ENCODE measurements around the gene CXCR5.

CXCR5 gene

DNA sequence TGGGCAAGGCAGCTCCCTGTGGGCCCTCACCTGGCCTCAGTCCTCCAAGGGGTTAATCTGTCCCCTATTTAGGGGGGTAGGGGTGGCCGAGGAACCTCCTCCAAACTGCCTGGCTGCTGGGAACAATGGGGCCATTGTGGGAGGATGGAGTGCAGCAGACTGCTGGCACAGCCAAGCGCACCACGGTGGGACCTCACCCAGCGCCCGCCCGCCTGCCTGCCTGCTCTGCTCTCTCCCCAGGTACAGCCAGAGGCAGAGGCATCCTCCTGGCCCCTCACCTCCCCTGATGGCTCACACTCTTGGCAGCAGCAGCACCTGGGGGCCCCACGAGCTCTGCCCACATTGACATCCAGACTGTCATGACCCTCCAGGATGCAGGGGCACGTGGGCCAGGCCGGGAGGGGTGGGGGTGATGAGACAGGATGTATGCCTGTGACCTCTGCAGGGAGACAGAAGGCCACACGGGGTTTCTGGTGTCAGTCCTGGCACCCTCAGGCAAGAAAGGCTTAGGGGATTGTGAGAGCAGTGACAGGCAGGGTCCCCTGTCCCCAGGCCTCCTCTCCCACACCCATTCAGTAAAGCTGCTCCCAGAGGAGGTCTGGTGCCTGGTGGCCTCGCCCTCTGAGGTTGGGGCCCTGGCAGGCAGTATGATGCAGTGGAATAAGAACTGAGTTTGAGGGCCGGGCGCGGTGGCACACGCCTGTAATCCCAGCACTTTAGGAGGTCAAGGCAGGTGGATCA, 30.7 kb downstream of the CXCR5 start:
- DNase-seq = no peak

- peak; percentile 18 for DNase-seq
These were observed 31.3 kb downstream of the CXCR5 start for GRCh38 chr11:118914987-118915386.

DNA sequence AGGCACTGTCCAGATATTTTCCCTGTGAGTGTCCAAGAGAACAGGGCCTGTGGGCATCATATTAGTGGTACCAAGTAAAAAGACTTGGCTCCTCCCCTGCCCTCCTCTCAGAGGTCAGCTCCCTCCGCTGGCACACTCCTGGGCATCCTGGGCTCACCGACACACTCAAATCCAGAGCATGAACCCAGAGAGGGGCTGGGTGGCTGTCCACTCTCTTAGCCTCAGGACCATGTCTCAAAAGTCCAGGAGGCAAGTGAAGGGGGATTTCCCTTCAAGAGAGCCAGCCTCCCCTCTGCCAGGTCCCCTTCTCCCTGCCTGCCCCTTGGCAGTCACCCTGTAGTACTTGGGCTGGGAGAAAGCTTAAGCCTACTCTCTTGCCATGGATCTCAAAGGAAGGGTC, 31.7 kb downstream of the CXCR5 start:
- DNase-seq = no peak

DNA sequence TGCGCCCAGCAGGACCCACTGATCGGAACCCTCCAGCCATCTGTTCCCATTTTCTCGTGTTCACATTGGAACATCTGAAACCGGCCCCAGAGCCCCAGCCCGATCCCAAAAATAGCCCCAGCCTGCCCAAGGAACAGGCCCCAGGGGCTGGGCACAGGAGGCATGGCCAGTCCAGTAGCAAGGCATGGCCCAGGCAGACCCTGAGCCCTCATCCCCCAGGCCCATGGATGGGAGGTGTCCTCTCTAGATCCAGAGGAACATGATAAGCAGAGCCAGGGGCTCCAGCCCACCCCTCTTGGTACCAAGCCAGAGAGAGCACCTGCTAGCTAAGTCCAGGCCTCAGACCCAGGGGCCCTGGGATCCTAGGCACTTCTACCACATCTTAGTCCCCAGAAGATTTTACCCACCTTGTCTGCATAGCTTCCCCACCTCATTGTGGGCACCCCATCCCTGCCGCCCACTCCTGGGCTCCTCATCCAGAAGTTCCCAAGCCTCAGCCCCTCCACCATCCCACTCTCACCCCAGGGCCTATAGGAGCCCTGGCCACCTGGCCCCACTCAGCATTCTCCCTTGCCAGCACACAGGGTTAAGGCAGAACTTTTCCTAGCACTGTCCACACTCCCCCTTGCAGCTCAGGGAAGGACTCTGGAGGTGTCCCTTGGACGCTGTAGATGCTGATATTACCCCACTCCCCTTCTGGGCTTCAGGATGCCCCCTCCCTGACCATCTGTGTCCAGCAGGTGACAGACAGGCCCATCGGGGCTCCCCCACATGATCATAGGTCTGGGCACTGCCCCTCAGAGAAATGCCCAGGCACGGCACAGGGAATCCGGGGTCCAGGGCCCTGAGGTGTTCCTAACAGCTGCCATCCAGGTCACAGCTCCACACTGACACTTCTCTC, 32.5 kb downstream of the CXCR5 start:
- DNase-seq = no peak

- DNase-seq = no peak
These were observed 33.2 kb downstream of the CXCR5 start for GRCh38 chr11:118916842-118917388.

DNA sequence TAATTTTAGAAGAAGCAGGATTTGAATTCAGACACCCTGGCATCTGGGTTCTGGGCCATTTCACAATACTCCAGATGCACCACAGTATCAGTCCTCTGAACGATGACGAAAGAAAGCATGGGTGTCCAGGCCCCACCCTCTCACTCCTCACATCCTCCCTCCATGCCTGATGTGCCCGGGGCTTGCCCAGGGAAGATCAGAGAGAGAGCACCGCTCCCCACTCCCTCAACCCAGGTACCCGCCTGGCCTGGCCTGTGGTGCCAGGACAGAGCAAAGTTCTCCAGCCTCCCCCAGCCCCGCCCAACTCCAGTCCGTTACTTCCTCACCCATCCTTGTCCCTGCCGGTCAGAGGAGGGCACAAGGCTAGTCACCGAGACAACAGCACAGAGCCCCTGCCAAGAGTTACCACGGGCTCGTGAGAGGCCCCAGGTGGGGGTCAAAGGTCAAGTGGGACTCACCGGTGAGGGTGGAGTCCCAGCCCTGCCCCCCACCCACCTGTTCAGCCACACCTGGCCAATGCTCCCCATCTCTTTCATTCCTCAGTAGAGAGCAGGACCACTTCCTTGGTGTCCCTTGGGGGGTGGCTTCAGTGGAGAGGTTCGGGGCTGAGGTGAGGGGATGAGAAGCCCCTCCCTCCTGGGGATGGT, 33.9 kb downstream of the CXCR5 start:
- peak; percentile 43 for DNase-seq

GRCh38 chr11:118918128-118918685, 34.5 kb downstream of the CXCR5 start:
- peak; percentile 39 for DNase-seq

DNA sequence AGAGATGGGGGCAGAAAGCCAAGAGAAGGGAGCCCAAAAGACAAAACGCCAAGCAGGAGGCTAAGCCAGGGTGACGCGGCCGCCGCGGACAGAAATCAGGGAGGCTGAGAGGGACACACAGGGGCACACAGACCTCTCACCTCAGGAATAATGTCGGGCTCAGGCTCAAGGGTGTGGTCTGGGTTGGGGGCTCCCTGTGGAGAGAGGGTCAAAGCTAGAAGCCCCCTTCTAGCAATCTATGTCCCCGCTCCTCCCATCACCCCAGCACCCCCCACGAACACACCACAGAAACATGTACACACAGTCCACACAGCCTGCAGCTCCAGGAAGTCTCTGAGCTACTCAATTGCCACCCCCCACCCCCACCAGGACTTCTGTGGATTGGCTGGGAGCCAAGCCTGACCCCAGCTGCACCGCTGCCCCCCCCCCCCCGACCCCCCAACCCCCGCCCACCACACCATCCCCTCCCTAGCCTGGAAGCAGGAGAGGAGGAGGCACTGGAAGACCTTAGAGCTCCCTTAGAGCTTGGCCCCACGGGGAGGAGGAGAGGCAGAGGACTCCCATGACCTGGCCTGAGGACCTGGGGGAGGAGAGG, 35.1 kb downstream of the CXCR5 start:
- no peak for DNase-seq

- no peak for DNase-seq
These were observed 37.6 kb downstream of the CXCR5 start for GRCh38 chr11:118921121-118921928.

DNA sequence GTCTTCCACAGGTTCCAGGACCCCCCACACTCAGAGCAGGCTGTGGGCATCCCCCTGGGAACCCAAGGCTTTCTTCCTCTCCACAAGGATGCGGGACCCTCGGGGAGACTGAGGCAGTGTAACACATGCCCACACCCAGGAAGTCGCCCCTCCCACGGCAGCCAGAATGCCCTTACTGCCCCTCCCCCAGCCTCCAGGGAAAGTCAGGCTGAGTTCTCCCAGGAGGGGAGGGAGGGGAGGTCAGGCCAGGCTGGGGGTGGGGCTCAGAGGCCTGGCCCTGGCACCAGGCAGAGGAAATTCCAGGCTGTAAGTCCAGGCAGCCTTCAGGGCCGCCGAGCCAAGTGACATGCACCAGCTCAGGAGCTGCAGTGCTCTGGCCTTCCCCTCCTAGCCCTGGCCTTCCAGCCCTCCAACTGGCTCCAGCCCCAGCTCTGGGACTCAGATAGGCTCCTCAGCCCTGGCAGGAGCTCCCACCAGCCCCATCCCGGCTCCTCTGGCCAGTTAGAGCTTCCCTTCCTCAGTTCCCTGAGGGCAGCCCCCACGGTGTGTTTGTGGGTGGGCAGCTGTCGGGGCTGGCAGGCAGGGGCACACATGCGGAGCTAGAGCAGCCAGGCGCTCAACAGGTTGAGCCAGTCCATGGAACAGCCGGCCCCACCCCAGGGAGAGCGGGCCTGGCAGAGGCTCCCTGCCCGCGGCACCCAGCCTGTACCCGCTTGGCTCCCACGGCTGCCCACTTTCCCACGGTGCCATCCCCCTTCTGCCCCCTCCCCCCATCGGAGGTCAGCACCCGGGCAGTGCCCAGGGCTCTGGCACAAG, 38.4 kb downstream of the CXCR5 start:
- DNase-seq = no peak

- no peak for DNase-seq
These were observed 39.3 kb downstream of the CXCR5 start for GRCh38 chr11:118922745-118923627.

DNA sequence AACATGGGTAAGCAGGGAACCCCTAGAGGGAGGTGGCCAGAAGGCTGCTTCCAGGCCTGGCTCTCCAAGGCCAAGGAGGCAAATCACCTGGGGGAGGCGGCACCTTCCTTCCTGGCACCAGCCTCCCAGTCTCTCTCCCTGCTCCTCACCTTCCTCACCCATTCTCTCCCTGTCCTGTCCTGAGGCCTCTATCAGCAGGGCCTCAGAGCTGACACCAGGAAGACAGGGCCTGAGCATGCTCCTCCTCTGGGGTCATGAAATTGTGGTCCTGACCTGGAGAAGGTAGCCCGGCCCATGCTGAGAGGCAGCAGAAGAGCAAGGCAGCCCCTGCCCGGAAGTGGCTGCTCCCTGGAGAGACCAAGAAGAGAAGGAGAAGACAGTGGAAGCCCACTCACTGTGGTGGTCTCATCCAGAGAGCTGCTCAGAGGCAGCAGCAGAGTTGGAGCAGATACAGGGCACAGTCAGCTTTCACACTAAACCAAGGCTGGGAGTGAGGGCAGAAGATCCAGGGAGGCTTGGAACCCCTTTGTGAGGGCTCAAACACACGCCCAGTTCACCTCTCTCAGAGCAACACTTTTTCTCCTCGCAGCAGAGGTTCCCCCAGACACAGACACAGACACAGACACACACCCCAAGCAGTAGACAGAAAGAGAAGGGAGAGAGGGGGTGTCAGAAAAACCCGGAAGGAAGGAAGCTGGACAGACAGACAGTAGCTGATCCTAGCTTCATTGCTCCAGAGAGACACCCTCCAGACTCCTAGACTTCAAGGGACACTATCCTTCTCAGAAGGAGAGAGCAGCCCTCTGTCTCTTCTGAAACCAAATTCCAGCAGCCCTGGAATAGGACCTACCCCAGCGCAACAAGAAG, 40.3 kb downstream of the CXCR5 start:
- DNase-seq = no peak

- peak; percentile 38 for DNase-seq
These were observed 41.2 kb downstream of the CXCR5 start for GRCh38 chr11:118924591-118925585.

DNA sequence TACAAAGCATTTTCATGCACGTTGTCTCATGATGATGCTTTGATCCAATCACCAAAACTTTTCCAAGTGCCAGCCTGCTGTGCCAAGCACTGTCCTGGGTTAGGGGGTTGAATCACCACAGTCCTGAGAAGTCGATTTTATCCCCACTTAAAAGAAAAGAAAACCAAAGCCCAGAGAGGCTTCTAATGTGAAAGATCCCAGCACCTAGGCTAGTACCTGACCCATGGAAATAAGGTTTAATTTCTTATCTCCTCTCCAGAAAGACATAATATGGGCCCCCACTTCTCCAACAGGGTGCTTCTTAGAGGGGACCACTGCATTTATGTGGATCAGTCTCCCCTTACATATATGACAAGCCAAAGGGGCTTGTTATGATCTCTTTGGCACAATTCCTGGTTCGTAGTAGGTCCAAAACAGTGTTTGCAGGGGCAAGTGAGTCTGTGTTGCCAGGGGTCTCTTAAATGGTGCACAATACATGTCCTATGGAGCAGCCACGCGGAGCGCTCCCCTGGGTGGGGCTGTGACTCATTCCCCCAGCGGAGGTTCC, 43.9 kb downstream of the CXCR5 start:
- DNase-seq = no peak

DNA sequence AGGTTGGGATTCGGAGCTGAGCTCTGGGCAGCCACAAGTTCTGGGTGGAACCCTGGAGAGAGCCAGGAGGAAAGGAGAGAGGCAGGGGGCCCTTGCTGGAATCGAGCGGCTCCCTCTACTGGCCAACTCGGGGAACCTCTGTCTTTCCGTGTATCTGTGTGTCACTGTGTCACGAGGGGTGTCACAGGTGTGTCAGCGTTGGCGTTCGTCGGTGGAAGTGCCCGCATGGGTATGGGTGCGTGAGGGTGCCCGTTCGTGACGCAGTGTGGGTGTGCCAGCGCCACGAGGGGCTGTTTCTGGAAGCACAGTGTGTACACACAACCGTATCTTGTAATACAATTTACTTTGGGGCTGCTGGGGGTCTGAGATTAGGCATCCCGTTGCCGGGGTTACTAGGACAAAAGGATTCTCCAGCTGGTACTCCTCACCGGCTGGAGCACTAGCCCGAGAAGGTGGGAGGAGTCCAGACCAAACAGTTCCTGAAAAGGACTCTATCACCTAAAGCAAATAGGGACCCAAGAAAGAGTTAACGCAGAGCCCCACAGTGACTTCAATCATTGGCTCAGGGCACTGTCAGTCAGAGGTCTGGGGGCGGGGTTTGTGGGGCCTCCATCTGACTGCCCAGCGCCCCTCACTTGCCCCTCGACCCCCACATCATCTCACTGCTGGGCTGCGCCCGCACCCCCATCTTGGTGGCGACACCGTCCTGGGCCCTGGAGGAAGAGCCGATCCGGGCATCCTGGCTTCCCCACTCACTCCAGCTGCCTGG, 44.6 kb downstream of the CXCR5 start:
- peak; percentile 90 for DNase-seq

DNA sequence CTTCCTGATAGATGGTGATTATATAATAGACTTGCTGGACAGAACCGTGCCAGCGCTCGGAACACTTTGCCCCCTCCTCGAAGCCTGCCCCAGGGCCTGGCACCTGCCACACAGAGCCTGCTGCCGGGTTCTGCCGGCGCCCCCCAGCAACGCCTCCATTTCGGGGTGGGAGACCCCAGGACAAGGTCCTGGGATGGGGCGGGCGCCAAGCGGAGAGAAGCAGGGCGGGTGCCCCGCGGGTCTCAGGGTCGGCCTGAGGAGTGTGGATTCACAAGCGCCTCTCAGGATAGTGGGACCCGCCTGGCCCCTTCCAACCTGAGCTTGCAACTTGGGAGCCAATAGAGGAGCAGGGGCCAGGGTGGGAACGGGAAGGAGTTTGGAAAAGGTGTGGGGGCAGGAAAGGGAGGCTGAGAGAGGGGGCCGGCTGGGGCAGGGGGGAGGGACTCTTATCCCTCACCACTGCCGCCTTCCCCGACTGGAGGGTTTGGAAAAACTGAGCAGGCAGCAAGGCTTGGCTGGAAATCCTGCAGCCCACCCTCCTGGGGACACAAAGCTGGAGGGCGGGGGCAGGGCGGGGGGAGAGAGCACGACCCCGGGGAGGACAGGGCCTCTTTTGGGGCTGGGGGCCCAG, 45.3 kb downstream of the CXCR5 start:
- DNase-seq = peak; percentile 43

Data from hematopoietic multipotent progenitor cell treated with erythropoietin and hydrocortisone succinate and interleukin-3 and kit ligand, for 8 days (in vitro differentiated cells).